T-helper 1 cell treated with Interleukin-12 subunit alpha and Interleukin-12 subunit beta and Interleukin-4 antibody, amounts not matched to agents 30 ng/mL and 1 ng/mL, for 36 hours (primary cell): ENCODE results near the gene EDA. TPM values are rescaled to one million over a fixed set of nuclear protein-coding genes. Genes with fewer than 3 reads are reported as not detected.

Experiments
- intact Hi-C: fragments of 100-400 bp; cut with micrococcal nuclease; formaldehyde crosslinking; loops from one replicate; pipeline ENCODE4 v1.15.1; 2024
- total RNA-seq: library from RNA; stranded (reverse); gene quantifications from 2 replicates; pipeline ENCODE4 v1.2.3, GENCODE V29; 2022

Gene EDA
- total RNA-seq: 2.5 and 2.6 TPM in 2 replicates

GRCh38 chrX:69615779-69616456 lies at the start of gene EDA:
Gene EDA, plus strand, starts transcription at chrX:69616113.
- intact Hi-C loops: loop anchor here (1.0 to 10.0 kb wide), 4 partner anchors 451 to 788 kb away; partner anchors contain the start of genes IGBP1 and PJA1

- intact Hi-C loops: no loop called here
These were observed 47.1 kb upstream of the EDA start for GRCh38 chrX:69568828-69569227.

- intact Hi-C loops: no loop called here
These were observed 18.5 kb upstream of the EDA start for GRCh38 chrX:69597399-69597798.

- intact Hi-C loops: no loop called here
These were observed 15.7 kb upstream of the EDA start for GRCh38 chrX:69600182-69600581.

GRCh38 chrX:69603566-69604194 lies 12.2 kb upstream of the EDA start:
- intact Hi-C loops: no loop called here

GRCh38 chrX:69605521-69605920 lies 10.4 kb upstream of the EDA start:
- intact Hi-C loops: no loop called here

- intact Hi-C loops: no loop called here
These were observed 8.3 kb upstream of the EDA start for GRCh38 chrX:69607616-69608015.

GRCh38 chrX:69613946-69614345 lies 2.0 kb upstream of the EDA start:
- intact Hi-C loops: loop anchor here (2.0 to 10.0 kb wide), 2 partner anchors 449 to 519 kb away; partner anchors contain the start of genes IGBP1 and PJA1

GRCh38 chrX:69614886-69615285 lies 1.0 kb upstream of the EDA start:
- intact Hi-C loops: loop anchor here (1.0 to 10.0 kb wide), 4 partner anchors 450 to 787 kb away; partner anchors contain the start of genes IGBP1 and PJA1

GRCh38 chrX:69615342-69615741 lies 571 bp upstream of the EDA start:
- intact Hi-C loops: loop anchor here (1.0 to 10.0 kb wide), 4 partner anchors 451 to 787 kb away; partner anchors contain the start of genes IGBP1 and PJA1

GRCh38 chrX:69616457-69617203 lies 717 bp downstream of the EDA start:
- intact Hi-C loops: loop anchor here (5.0 to 10.0 kb wide), 2 partner anchors 452 to 481 kb away; partner anchors contain the start of gene PJA1

- intact Hi-C loops: loop anchor here (1.0 to 10.0 kb wide), 5 partner anchors 81 to 478 kb away; partner anchors contain the start of gene PJA1
These were observed 2.9 kb downstream of the EDA start for GRCh38 chrX:69618803-69619202.

- intact Hi-C loops: no loop called here
These were observed 10.2 kb downstream of the EDA start for GRCh38 chrX:69626129-69626528.

- intact Hi-C loops: no loop called here
These were observed 11.8 kb downstream of the EDA start for GRCh38 chrX:69627744-69628143.

GRCh38 chrX:69630147-69630546 lies 14.2 kb downstream of the EDA start:
- intact Hi-C loops: no loop called here

GRCh38 chrX:69664693-69665092 lies 48.8 kb downstream of the EDA start:
- intact Hi-C loops: no loop called here

GRCh38 chrX:69670001-69670555 lies 54.2 kb downstream of the EDA start:
- intact Hi-C loops: no loop called here

GRCh38 chrX:69674891-69675290 lies 59.0 kb downstream of the EDA start:
- intact Hi-C loops: no loop called here

GRCh38 chrX:69705818-69706217 lies 89.9 kb downstream of the EDA start:
- intact Hi-C loops: no loop called here

GRCh38 chrX:69718102-69718501 lies 102.2 kb downstream of the EDA start:
- intact Hi-C loops: no loop called here

- intact Hi-C loops: no loop called here
These were observed 108.4 kb downstream of the EDA start for GRCh38 chrX:69724307-69724706.
